ENCODE measurements around the gene IRF5. TPM values are rescaled to one million over a fixed set of nuclear protein-coding genes. Genes with fewer than 3 reads are reported as not detected.
A peak's percentile ranks its signal among the peaks of the same experiment; 100 is the strongest.

The IRF5 gene
- total and polyA plus RNA-seq, 10 of the 15 experiments (the other 5 are each of a cell fraction or from before 2014, with no cell fraction given) = 5.4 to 90.3 (median 61.7) TPM

DNA sequence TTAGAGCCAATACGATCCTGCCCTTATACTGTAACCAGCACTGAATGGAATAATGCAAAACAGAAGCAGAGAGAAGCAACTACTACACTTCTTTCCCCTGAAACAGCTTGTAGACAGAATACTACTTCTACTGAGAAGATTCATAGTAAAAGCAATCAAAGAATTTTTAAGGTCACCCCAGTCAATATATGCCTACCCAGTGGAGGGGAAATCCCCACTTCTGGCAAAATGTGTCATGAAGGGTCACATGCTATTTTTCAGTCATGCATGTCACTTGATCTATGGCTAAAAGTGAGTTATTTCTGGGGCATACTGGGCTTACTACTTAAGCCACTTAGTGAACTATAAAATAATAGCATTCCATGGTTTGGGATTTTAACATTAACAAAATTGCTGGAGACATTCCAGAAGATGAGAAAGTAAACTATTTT lies 25.6 kb downstream of the IRF5 start (continued):
- TF ChIP-seq, protein P1, sequence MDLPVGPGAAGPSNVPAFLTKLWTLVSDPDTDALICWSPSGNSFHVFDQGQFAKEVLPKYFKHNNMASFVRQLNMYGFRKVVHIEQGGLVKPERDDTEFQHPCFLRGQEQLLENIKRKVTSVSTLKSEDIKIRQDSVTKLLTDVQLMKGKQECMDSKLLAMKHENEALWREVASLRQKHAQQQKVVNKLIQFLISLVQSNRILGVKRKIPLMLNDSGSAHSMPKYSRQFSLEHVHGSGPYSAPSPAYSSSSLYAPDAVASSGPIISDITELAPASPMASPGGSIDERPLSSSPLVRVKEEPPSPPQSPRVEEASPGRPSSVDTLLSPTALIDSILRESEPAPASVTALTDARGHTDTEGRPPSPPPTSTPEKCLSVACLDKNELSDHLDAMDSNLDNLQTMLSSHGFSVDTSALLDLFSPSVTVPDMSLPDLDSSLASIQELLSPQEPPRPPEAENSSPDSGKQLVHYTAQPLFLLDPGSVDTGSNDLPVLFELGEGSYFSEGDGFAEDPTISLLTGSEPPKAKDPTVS (IDR thresholded peaks at IDR 0.05; ENCODE audit: low read depth, low read length) = no peak
- no peak for TF ChIP-seq SIX5 (IDR thresholded peaks at IDR 0.05; ENCODE audit: low read depth, low read length, severe bottlenecking)
- TF ChIP-seq TCF3 (IDR thresholded peaks at IDR 0.05; ENCODE audit: borderline replicate concordance, insufficient read depth, low read depth, low read length) = no peak
- TF ChIP-seq, protein P2, sequence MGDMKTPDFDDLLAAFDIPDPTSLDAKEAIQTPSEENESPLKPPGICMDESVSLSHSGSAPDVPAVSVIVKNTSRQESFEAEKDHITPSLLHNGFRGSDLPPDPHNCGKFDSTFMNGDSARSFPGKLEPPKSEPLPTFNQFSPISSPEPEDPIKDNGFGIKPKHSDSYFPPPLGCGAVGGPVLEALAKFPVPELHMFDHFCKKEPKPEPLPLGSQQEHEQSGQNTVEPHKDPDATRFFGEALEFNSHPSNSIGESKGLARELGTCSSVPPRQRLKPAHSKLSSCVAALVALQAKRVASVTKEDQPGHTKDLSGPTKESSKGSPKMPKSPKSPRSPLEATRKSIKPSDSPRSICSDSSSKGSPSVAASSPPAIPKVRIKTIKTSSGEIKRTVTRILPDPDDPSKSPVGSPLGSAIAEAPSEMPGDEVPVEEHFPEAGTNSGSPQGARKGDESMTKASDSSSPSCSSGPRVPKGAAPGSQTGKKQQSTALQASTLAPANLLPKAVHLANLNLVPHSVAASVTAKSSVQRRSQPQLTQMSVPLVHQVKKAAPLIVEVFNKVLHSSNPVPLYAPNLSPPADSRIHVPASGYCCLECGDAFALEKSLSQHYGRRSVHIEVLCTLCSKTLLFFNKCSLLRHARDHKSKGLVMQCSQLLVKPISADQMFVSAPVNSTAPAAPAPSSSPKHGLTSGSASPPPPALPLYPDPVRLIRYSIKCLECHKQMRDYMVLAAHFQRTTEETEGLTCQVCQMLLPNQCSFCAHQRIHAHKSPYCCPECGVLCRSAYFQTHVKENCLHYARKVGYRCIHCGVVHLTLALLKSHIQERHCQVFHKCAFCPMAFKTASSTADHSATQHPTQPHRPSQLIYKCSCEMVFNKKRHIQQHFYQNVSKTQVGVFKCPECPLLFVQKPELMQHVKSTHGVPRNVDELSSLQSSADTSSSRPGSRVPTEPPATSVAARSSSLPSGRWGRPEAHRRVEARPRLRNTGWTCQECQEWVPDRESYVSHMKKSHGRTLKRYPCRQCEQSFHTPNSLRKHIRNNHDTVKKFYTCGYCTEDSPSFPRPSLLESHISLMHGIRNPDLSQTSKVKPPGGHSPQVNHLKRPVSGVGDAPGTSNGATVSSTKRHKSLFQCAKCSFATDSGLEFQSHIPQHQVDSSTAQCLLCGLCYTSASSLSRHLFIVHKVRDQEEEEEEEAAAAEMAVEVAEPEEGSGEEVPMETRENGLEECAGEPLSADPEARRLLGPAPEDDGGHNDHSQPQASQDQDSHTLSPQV (IDR thresholded peaks at IDR 0.05) = peak; percentile 59; the same call in 1 of the 2 replicates
- no peak for TF ChIP-seq NFYB (IDR thresholded peaks at IDR 0.05; ENCODE audit: insufficient read depth, low read depth, low read length)
- TF ChIP-seq NR2C2 (IDR thresholded peaks at IDR 0.05; ENCODE audit: borderline replicate concordance, control insufficient read depth, insufficient read length, low read depth) = no peak
- no peak for TF ChIP-seq TARDBP (IDR thresholded peaks at IDR 0.05; ENCODE audit: borderline replicate concordance)
- TF ChIP-seq SMC3 (IDR thresholded peaks at IDR 0.05; ENCODE audit: borderline replicate concordance, low read length) = peak; percentile 15; the same call in 1 of the 2 replicates
- no peak for TF ChIP-seq MYC (IDR thresholded peaks at IDR 0.05; ENCODE audit: insufficient read depth, insufficient read length, insufficient replicate concordance, low read length, severe bottlenecking)
- TF ChIP-seq TBL1XR1 (IDR thresholded peaks at IDR 0.05; ENCODE audit: low read depth, low read length) = 0 out of 2 replicates have a peak, but pooled peaks have one; percentile 16
- TF ChIP-seq RB1 (IDR thresholded peaks at IDR 0.05; ENCODE audit: borderline replicate concordance) = no peak
- TF ChIP-seq ZBED1 (IDR thresholded peaks at IDR 0.05; ENCODE audit: borderline replicate concordance) = no peak
- TF ChIP-seq PML (IDR thresholded peaks at IDR 0.05; ENCODE audit: low read length) = no peak; the same call in 1 of the 2 replicates
- no peak for TF ChIP-seq TCF7 (IDR thresholded peaks at IDR 0.05; ENCODE audit: borderline replicate concordance)
- TF ChIP-seq HDAC6 (IDR thresholded peaks at IDR 0.05; ENCODE audit: unreplicated experiment) = no peak
- TF ChIP-seq RAD51 (IDR thresholded peaks at IDR 0.05) = peak; percentile 90
- TF ChIP-seq MTA2 (IDR thresholded peaks at IDR 0.05; ENCODE audit: low read depth) = peak; percentile 54
- TF ChIP-seq, protein P3, sequence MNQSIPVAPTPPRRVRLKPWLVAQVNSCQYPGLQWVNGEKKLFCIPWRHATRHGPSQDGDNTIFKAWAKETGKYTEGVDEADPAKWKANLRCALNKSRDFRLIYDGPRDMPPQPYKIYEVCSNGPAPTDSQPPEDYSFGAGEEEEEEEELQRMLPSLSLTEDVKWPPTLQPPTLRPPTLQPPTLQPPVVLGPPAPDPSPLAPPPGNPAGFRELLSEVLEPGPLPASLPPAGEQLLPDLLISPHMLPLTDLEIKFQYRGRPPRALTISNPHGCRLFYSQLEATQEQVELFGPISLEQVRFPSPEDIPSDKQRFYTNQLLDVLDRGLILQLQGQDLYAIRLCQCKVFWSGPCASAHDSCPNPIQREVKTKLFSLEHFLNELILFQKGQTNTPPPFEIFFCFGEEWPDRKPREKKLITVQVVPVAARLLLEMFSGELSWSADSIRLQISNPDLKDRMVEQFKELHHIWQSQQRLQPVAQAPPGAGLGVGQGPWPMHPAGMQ (IDR thresholded peaks at IDR 0.05; ENCODE audit: borderline replicate concordance) = no peak
- no peak for TF ChIP-seq HCFC1 (IDR thresholded peaks at IDR 0.05; ENCODE audit: low read length)
- TF ChIP-seq, protein P4, sequence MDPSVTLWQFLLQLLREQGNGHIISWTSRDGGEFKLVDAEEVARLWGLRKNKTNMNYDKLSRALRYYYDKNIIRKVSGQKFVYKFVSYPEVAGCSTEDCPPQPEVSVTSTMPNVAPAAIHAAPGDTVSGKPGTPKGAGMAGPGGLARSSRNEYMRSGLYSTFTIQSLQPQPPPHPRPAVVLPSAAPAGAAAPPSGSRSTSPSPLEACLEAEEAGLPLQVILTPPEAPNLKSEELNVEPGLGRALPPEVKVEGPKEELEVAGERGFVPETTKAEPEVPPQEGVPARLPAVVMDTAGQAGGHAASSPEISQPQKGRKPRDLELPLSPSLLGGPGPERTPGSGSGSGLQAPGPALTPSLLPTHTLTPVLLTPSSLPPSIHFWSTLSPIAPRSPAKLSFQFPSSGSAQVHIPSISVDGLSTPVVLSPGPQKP (IDR thresholded peaks at IDR 0.05; ENCODE audit: low read depth, low read length) = no peak
- TF ChIP-seq EED (IDR thresholded peaks at IDR 0.05; ENCODE audit: low read depth) = no peak
- peak; percentile 46; the same call in 1 of the 2 replicates for TF ChIP-seq CHD2 (IDR thresholded peaks at IDR 0.05; ENCODE audit: borderline replicate concordance, low read depth, low read length)
- no peak for TF ChIP-seq SREBF2 (IDR thresholded peaks at IDR 0.05; ENCODE audit: low read length)
